Globus pallidus (tissue), 1 donor: ENCODE results near the gene SPRR2G.
"Not testable (repeated sequence)": the region's sequence is repeated elsewhere in the genome, so short reads cannot be mapped to it uniquely, and the experiment has no call there.

Source experiments
- DNase-seq: peaks from one replicate; pipeline ENCODE4 v3.0.0-alpha.2; 2015; ENCODE audit warnings: low spot score

The SPRR2G gene

GRCh38 chr1:153150846-153151245 is at the start of gene SPRR2G:
Gene SPRR2G, minus strand, starts transcription at chr1:153150890. Its CDS starts 780 bp downstream, at chr1:153150110.
- no peak for DNase-seq

GRCh38 chr1:153195216-153195615 is 44.5 kb upstream of the SPRR2G start:
- no peak for DNase-seq

GRCh38 chr1:153194331-153195050 is 43.8 kb upstream of the SPRR2G start:
- DNase-seq, result no peak

- DNase-seq, result no peak
Measured at GRCh38 chr1:153192697-153193096, 42.0 kb upstream of the SPRR2G start.

GRCh38 chr1:153190373-153190772 is 39.7 kb upstream of the SPRR2G start:
- no peak for DNase-seq

GRCh38 chr1:153188301-153188700 is 37.6 kb upstream of the SPRR2G start:
- not testable (repeated sequence) for DNase-seq

GRCh38 chr1:153180556-153180955 is 29.9 kb upstream of the SPRR2G start:
- DNase-seq, result no peak

GRCh38 chr1:153178922-153179321 is 28.2 kb upstream of the SPRR2G start:
- DNase-seq, result no peak

GRCh38 chr1:153174624-153175023 is 23.9 kb upstream of the SPRR2G start:
- no peak for DNase-seq

GRCh38 chr1:153168686-153169085 is 18.0 kb upstream of the SPRR2G start:
- DNase-seq, result no peak

- no peak for DNase-seq
Measured at GRCh38 chr1:153155541-153155940, 4.9 kb upstream of the SPRR2G start.

- DNase-seq, result no peak
Measured at GRCh38 chr1:153152481-153152880, 1.8 kb upstream of the SPRR2G start.

- DNase-seq, result no peak
Measured at GRCh38 chr1:153141377-153141776, 9.3 kb downstream of the SPRR2G start.

GRCh38 chr1:153140484-153140883 is 10.2 kb downstream of the SPRR2G start:
- no peak for DNase-seq

GRCh38 chr1:153133743-153134142 is 16.9 kb downstream of the SPRR2G start:
- no peak for DNase-seq

GRCh38 chr1:153133267-153133666 is 17.4 kb downstream of the SPRR2G start:
- DNase-seq, result no peak

- DNase-seq, result not testable (repeated sequence)
Measured at GRCh38 chr1:153128688-153129087, 22.0 kb downstream of the SPRR2G start.

- no peak for DNase-seq
Measured at GRCh38 chr1:153127296-153127695, 23.4 kb downstream of the SPRR2G start.

GRCh38 chr1:153125536-153125935 is 25.2 kb downstream of the SPRR2G start:
- no peak for DNase-seq

GRCh38 chr1:153123793-153124192 is 26.9 kb downstream of the SPRR2G start:
- DNase-seq, result not testable (repeated sequence)

GRCh38 chr1:153122831-153123421 is 27.8 kb downstream of the SPRR2G start:
- no peak for DNase-seq

- DNase-seq, result no peak
Measured at GRCh38 chr1:153120945-153121344, 29.7 kb downstream of the SPRR2G start.

- DNase-seq, result no peak
Measured at GRCh38 chr1:153119491-153119971, 31.2 kb downstream of the SPRR2G start.

GRCh38 chr1:153115264-153115663 is 35.4 kb downstream of the SPRR2G start:
- not testable (repeated sequence) for DNase-seq
